ENCODE results near the gene KCTD20.
A peak's percentile ranks its signal among the peaks of the same experiment; 100 is the strongest.

KCTD20 gene

GRCh38 chr6:36423101-36423824 is 19.5 kb upstream of the KCTD20 start (continued):
- TF ChIP-seq GLIS2 (tag by site-specific recombination; IDR thresholded peaks at IDR 0.05), result peak; percentile 11; the same call in 1 of the 2 replicates
- no peak for TF ChIP-seq ZNF623 (tag by site-specific recombination; IDR thresholded peaks at IDR 0.05)
- TF ChIP-seq ZFHX2 (tag by site-specific recombination; conservative IDR thresholded peaks at IDR 0.05), result peak; percentile 40
- TF ChIP-seq ZNF24 (tag by site-specific recombination; IDR thresholded peaks at IDR 0.05), result 0 out of 2 replicates have a peak, but pooled peaks have one; percentile 32
- no peak for TF ChIP-seq ZNF747 (tag by site-specific recombination; IDR thresholded peaks at IDR 0.05)
- no peak for TF ChIP-seq ZNF488 (tag by site-specific recombination; IDR thresholded peaks at IDR 0.05)
- peak; percentile 15; the same call in 1 of the 2 replicates for TF ChIP-seq KLF7 (tag by site-specific recombination; IDR thresholded peaks at IDR 0.05; ENCODE audit: borderline replicate concordance)
- 0 out of 2 replicates have a peak, but pooled peaks have one; percentile 19 for TF ChIP-seq KLF8 (tag by site-specific recombination; IDR thresholded peaks at IDR 0.05)
- peak; percentile 68; the same call in 1 of the 2 replicates for TF ChIP-seq ZNF501 (tag by site-specific recombination; IDR thresholded peaks at IDR 0.05)
- peak; percentile 85 for TF ChIP-seq INSM2 (tag by site-specific recombination; IDR thresholded peaks at IDR 0.05)
- no peak for TF ChIP-seq SALL2 (tag by site-specific recombination; IDR thresholded peaks at IDR 0.05; ENCODE audit: borderline replicate concordance)
- TF ChIP-seq KLF17 (tag by site-specific recombination; IDR thresholded peaks at IDR 0.05), result peak; percentile 50; the same call in 1 of the 2 replicates
- no peak for TF ChIP-seq ZNF701 (tag by site-specific recombination; IDR thresholded peaks at IDR 0.05)
- 0 out of 2 replicates have a peak, but pooled peaks have one; percentile 11 for TF ChIP-seq EGR2 (tag by site-specific recombination; IDR thresholded peaks at IDR 0.05; ENCODE audit: low read depth)
- TF ChIP-seq ZNF175 (tag by site-specific recombination; IDR thresholded peaks at IDR 0.05), result no peak
- no peak for TF ChIP-seq BCL11A (tag by site-specific recombination; IDR thresholded peaks at IDR 0.05; ENCODE audit: low read depth)
- peak; percentile 99 for TF ChIP-seq SCRT2 (tag by site-specific recombination; IDR thresholded peaks at IDR 0.05)

DNA sequence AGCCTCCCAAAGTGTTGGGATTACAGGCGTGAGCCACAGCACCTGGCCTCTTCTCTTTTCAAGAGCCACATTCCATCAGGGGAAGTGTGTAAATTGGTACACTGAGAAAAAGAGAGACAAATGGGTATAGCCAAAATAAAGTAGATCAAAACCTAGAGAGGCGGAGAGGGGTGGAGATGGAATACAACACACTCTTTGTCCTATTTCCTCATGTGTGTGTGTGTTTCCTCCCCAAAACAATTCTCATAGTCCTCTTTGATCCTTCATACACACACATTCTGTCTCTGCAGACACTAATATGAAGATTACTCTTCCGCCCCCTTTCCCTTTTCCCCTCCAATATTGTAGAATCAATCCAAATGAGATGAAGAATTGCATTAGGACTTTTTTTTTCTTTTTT is 16.2 kb upstream of the KCTD20 start:
- TF ChIP-seq ZNF202 (tag by site-specific recombination; IDR thresholded peaks at IDR 0.05; ENCODE audit: borderline replicate concordance) (no peak), ZNF843 (tag by site-specific recombination; IDR thresholded peaks at IDR 0.05) (no peak), ZNF292 (tag by site-specific recombination; IDR thresholded peaks at IDR 0.05; ENCODE audit: borderline replicate concordance, low read depth) (no peak), ZNF394 (tag by site-specific recombination; IDR thresholded peaks at IDR 0.05; ENCODE audit: borderline replicate concordance) (no peak), ZNF785 (tag by site-specific recombination; IDR thresholded peaks at IDR 0.05) (no peak), ZBTB17 (tag by site-specific recombination; IDR thresholded peaks at IDR 0.05) (no peak)
- TF ChIP-seq, protein P1, sequence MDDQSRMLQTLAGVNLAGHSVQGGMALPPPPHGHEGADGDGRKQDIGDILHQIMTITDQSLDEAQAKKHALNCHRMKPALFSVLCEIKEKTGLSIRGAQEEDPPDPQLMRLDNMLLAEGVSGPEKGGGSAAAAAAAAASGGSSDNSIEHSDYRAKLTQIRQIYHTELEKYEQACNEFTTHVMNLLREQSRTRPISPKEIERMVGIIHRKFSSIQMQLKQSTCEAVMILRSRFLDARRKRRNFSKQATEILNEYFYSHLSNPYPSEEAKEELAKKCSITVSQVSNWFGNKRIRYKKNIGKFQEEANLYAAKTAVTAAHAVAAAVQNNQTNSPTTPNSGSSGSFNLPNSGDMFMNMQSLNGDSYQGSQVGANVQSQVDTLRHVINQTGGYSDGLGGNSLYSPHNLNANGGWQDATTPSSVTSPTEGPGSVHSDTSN (CRISPR knock-in tag; IDR thresholded peaks at IDR 0.05), result no peak
- TF ChIP-seq, protein P2, sequence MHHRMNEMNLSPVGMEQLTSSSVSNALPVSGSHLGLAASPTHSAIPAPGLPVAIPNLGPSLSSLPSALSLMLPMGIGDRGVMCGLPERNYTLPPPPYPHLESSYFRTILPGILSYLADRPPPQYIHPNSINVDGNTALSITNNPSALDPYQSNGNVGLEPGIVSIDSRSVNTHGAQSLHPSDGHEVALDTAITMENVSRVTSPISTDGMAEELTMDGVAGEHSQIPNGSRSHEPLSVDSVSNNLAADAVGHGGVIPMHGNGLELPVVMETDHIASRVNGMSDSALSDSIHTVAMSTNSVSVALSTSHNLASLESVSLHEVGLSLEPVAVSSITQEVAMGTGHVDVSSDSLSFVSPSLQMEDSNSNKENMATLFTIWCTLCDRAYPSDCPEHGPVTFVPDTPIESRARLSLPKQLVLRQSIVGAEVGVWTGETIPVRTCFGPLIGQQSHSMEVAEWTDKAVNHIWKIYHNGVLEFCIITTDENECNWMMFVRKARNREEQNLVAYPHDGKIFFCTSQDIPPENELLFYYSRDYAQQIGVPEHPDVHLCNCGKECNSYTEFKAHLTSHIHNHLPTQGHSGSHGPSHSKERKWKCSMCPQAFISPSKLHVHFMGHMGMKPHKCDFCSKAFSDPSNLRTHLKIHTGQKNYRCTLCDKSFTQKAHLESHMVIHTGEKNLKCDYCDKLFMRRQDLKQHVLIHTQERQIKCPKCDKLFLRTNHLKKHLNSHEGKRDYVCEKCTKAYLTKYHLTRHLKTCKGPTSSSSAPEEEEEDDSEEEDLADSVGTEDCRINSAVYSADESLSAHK (tag by site-specific recombination; IDR thresholded peaks at IDR 0.05), result no peak
- Histone ChIP-seq H3K27ac (ENCODE audit: extremely low read depth, low read depth, low read length) (no peak overlapping the region), H3K4me3 (ENCODE audit: low read depth, low read length) (no peak overlapping the region), H3K9me3 (ENCODE audit: control insufficient read depth, insufficient read depth, low read depth, low read length) (no peaks in the 10 kb centered on the region), H3K4me1 (ENCODE audit: control insufficient read depth, insufficient read depth, low read length) (no peaks in the 10 kb centered on the region), H3K36me3 (ENCODE audit: control insufficient read depth in 2 of 2, insufficient read depth in 1 of 2, low read length in 2 of 2) (no peaks in the 10 kb centered on the region)
- POLR2A ChIA-PET, result interaction anchor here (0.7 kb wide), 1 partner anchor 241 kb away, joined by 5 read pairs; no protein-coding TSS in a partner anchor
- CTCF ChIA-PET, result no interaction called here
